Stimulated activated CD8-positive, alpha-beta memory T cell treated with anti-CD3 and anti-CD28 coated beads, Interleukin-7, amount 100 ng/mL, for 48 hours (primary cell): ENCODE data around the gene FOXP1.

Experiments used
- DNase-seq, 2 donors: peaks; one replicate each; pipeline ENCODE4 v3.0.0-alpha.2; 2020; ENCODE audit warnings: low read depth in 1 of 2; ENCODE audit errors: extremely low read depth in 1 of 2

FOXP1 gene

GRCh38 chr3:71094658-71095209, 488.8 kb downstream of the FOXP1 start:
- DNase-seq = no peak

GRCh38 chr3:71092665-71093064, 490.9 kb downstream of the FOXP1 start:
- no peak for DNase-seq

GRCh38 chr3:71090207-71090606, 493.3 kb downstream of the FOXP1 start:
- no peak for DNase-seq

- no peak for DNase-seq
Measured at GRCh38 chr3:71089271-71089847, 494.2 kb downstream of the FOXP1 start.

GRCh38 chr3:71088742-71089141, 494.8 kb downstream of the FOXP1 start:
- DNase-seq = no peak

- DNase-seq = no peak
Measured at GRCh38 chr3:71088019-71088708, 495.4 kb downstream of the FOXP1 start.

GRCh38 chr3:71087143-71088018, 496.1 kb downstream of the FOXP1 start:
- DNase-seq = no peak

GRCh38 chr3:71086777-71087142, 496.8 kb downstream of the FOXP1 start:
- no peak for DNase-seq

GRCh38 chr3:71083726-71084131, 499.8 kb downstream of the FOXP1 start:
- no peak for DNase-seq

GRCh38 chr3:71082833-71083232, 500.7 kb downstream of the FOXP1 start:
- no peak for DNase-seq

- no peak for DNase-seq
Measured at GRCh38 chr3:71080517-71081083, 502.9 kb downstream of the FOXP1 start.

- DNase-seq = no peak
Measured at GRCh38 chr3:71078723-71079525, 504.6 kb downstream of the FOXP1 start.

GRCh38 chr3:71078199-71078598, 505.3 kb downstream of the FOXP1 start:
- DNase-seq = no peak

- DNase-seq = no peak
Measured at GRCh38 chr3:71077070-71077469, 506.5 kb downstream of the FOXP1 start.

- no peak for DNase-seq
Measured at GRCh38 chr3:71076361-71077002, 507.0 kb downstream of the FOXP1 start.

GRCh38 chr3:71075494-71075893, 508.0 kb downstream of the FOXP1 start:
- DNase-seq = no peak

- DNase-seq = no peak
Measured at GRCh38 chr3:71074423-71074822, 509.1 kb downstream of the FOXP1 start.

GRCh38 chr3:71072986-71073385, 510.5 kb downstream of the FOXP1 start:
- DNase-seq = no peak

GRCh38 chr3:71072287-71072686, 511.2 kb downstream of the FOXP1 start:
- no peak for DNase-seq
